ENCODE data around the gene IP6K1.

- TF ChIP-seq CTCF (IDR thresholded peaks at IDR 0.05) = no peak
- no peak for TF ChIP-seq POLR2A (IDR thresholded peaks at IDR 0.05)
Observed at GRCh38 chr3:49714728-49715550, 71.4 kb downstream of the IP6K1 start.
